ENCODE results near the gene RTP5.
A peak's percentile ranks its signal among the peaks of the same experiment; 100 is the strongest.
"Not testable (repeated sequence)": the region's sequence is repeated elsewhere in the genome, so short reads cannot be mapped to it uniquely, and the experiment has no call there.

Gene RTP5

GRCh38 chr2:241873803-241874110 is 4.2 kb downstream of the RTP5 start:
- in situ Hi-C loops (cut with HindIII; ENCODE audit: low pct_ligation_motif_present, low sequenced_read_pairs) = no loop called here
- H3K36me3 ChIP-seq (replicated peaks) = no peaks in the 10 kb centered on the region
- DNase-seq = no peak
- H3K27ac ChIP-seq = no peak overlapping the region
- no peaks in the 10 kb centered on the region for H3K27me3 ChIP-seq (replicated peaks)
- no peak overlapping the region for H3K4me3 ChIP-seq (ENCODE audit: low read depth, low read length)
- no peak for TF ChIP-seq CTCF (IDR thresholded peaks at IDR 0.05; ENCODE audit: low read depth, low read length, missing control alignments)

GRCh38 chr2:241874277-241874925 is 4.9 kb downstream of the RTP5 start:
- no peak overlapping the region for H3K27ac ChIP-seq
- no peak for DNase-seq
- H3K4me3 ChIP-seq (ENCODE audit: low read depth, low read length) = no peak overlapping the region
- in situ Hi-C loops (cut with HindIII; ENCODE audit: low pct_ligation_motif_present, low sequenced_read_pairs) = no loop called here
- no peak for TF ChIP-seq CTCF (IDR thresholded peaks at IDR 0.05; ENCODE audit: low read depth, low read length, missing control alignments)
- H3K36me3 ChIP-seq (replicated peaks) = no peaks in the 10 kb centered on the region
- no peaks in the 10 kb centered on the region for H3K27me3 ChIP-seq (replicated peaks)

GRCh38 chr2:241875754-241876527 is 6.4 kb downstream of the RTP5 start:
- H3K36me3 ChIP-seq (replicated peaks); H3K4me3 ChIP-seq (ENCODE audit: low read depth, low read length); DNase-seq; H3K27ac ChIP-seq; in situ Hi-C loops (cut with HindIII; ENCODE audit: low pct_ligation_motif_present, low sequenced_read_pairs); H3K27me3 ChIP-seq (replicated peaks): not testable (repeated sequence)
- TF ChIP-seq CTCF (IDR thresholded peaks at IDR 0.05; ENCODE audit: low read depth, low read length, missing control alignments) = peak; percentile 26

- H3K36me3 ChIP-seq (replicated peaks) = no peaks in the 10 kb centered on the region
- no peak overlapping the region for H3K27ac ChIP-seq
- in situ Hi-C loops (cut with HindIII; ENCODE audit: low pct_ligation_motif_present, low sequenced_read_pairs) = no loop called here
- no peak for DNase-seq
- H3K4me3 ChIP-seq (ENCODE audit: low read depth, low read length) = no peak overlapping the region
- H3K27me3 ChIP-seq (replicated peaks) = no peaks in the 10 kb centered on the region
- no peak for TF ChIP-seq CTCF (IDR thresholded peaks at IDR 0.05; ENCODE audit: low read depth, low read length, missing control alignments)
Measured at GRCh38 chr2:241876528-241877196, 7.1 kb downstream of the RTP5 start.

GRCh38 chr2:241877197-241877685 is 7.7 kb downstream of the RTP5 start:
- no peak for DNase-seq
- no peak overlapping the region for H3K27ac ChIP-seq
- in situ Hi-C loops (cut with HindIII; ENCODE audit: low pct_ligation_motif_present, low sequenced_read_pairs) = no loop called here
- H3K36me3 ChIP-seq (replicated peaks) = no peaks in the 10 kb centered on the region
- no peak for TF ChIP-seq CTCF (IDR thresholded peaks at IDR 0.05; ENCODE audit: low read depth, low read length, missing control alignments)
- no peaks in the 10 kb centered on the region for H3K27me3 ChIP-seq (replicated peaks)
- H3K4me3 ChIP-seq (ENCODE audit: low read depth, low read length) = no peak overlapping the region

Measured in brain microvascular endothelial cell (primary cell).